Superior temporal gyrus (tissue), 1 donor: Measurements from ENCODE around the gene SPHK1.

Source experiments
- DNase-seq: peaks from one replicate; pipeline ENCODE4 v3.0.0-alpha.2; 2016; ENCODE audit errors: extremely low spot score

SPHK1 gene

GRCh38 chr17:76384987-76385891 lies 830 bp downstream of the SPHK1 start:
- no peak for DNase-seq

GRCh38 chr17:76385892-76386786 lies 1.7 kb downstream of the SPHK1 start:
- peak; percentile 55 for DNase-seq

GRCh38 chr17:76386966-76387765 lies 2.8 kb downstream of the SPHK1 start:
- DNase-seq: no peak

- DNase-seq: no peak
These were observed 4.8 kb downstream of the SPHK1 start for GRCh38 chr17:76388966-76389888.

- no peak for DNase-seq
These were observed 5.6 kb downstream of the SPHK1 start for GRCh38 chr17:76390003-76390421.

GRCh38 chr17:76391200-76391715 lies 6.8 kb downstream of the SPHK1 start:
- no peak for DNase-seq

- no peak for DNase-seq
These were observed 9.8 kb downstream of the SPHK1 start for GRCh38 chr17:76394166-76394565.

- DNase-seq: no peak
These were observed 11.6 kb downstream of the SPHK1 start for GRCh38 chr17:76395980-76396379.

GRCh38 chr17:76397184-76397583 lies 12.8 kb downstream of the SPHK1 start:
- no peak for DNase-seq

- peak; percentile 96 for DNase-seq
These were observed 13.5 kb downstream of the SPHK1 start for GRCh38 chr17:76397687-76398522.

- no peak for DNase-seq
These were observed 14.2 kb downstream of the SPHK1 start for GRCh38 chr17:76398523-76399174.

GRCh38 chr17:76399175-76400172 lies 15.1 kb downstream of the SPHK1 start:
- DNase-seq: no peak

GRCh38 chr17:76402711-76403110 lies 18.3 kb downstream of the SPHK1 start:
- no peak for DNase-seq

- no peak for DNase-seq
These were observed 19.8 kb downstream of the SPHK1 start for GRCh38 chr17:76404256-76404655.

GRCh38 chr17:76404976-76405563 lies 20.7 kb downstream of the SPHK1 start:
- no peak for DNase-seq

- no peak for DNase-seq
These were observed 21.2 kb downstream of the SPHK1 start for GRCh38 chr17:76405607-76405966.

- DNase-seq: no peak
These were observed 21.7 kb downstream of the SPHK1 start for GRCh38 chr17:76405967-76406647.
